ENCODE measurements around the gene TSNAXIP1.

The TSNAXIP1 gene

GRCh38 chr16:67837811-67838210 lies 31.1 kb downstream of the TSNAXIP1 start:
- DNase-seq: no peak

- DNase-seq: no peak
Measured at GRCh38 chr16:67841198-67841815, 34.6 kb downstream of the TSNAXIP1 start.

- DNase-seq: peak; percentile 98
Measured at GRCh38 chr16:67841816-67842508, 35.3 kb downstream of the TSNAXIP1 start, which contains the start of gene THAP11. THAP11 (plus strand) TSS chr16:67842320; CDS start chr16:67842555, 235 bp downstream.

DNA sequence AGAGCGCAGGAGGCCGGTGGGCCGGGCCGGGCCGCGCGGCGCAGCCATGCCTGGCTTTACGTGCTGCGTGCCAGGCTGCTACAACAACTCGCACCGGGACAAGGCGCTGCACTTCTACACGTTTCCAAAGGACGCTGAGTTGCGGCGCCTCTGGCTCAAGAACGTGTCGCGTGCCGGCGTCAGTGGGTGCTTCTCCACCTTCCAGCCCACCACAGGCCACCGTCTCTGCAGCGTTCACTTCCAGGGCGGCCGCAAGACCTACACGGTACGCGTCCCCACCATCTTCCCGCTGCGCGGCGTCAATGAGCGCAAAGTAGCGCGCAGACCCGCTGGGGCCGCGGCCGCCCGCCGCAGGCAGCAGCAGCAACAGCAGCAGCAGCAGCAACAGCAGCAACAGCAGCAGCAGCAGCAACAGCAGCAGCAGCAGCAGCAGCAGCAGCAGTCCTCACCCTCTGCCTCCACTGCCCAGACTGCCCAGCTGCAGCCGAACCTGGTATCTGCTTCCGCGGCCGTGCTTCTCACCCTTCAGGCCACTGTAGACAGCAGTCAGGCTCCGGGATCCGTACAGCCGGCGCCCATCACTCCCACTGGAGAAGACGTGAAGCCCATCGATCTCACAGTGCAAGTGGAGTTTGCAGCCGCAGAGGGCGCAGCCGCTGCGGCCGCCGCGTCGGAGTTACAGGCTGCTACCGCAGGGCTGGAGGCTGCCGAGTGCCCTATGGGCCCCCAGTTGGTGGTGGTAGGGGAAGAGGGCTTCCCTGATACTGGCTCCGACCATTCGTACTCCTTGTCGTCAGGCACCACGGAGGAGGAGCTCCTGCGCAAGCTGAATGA lies 36.0 kb downstream of the TSNAXIP1 start:
- DNase-seq: peak; percentile 69

- no peak for DNase-seq
Measured at GRCh38 chr16:67843343-67843765, 36.7 kb downstream of the TSNAXIP1 start.

DNA sequence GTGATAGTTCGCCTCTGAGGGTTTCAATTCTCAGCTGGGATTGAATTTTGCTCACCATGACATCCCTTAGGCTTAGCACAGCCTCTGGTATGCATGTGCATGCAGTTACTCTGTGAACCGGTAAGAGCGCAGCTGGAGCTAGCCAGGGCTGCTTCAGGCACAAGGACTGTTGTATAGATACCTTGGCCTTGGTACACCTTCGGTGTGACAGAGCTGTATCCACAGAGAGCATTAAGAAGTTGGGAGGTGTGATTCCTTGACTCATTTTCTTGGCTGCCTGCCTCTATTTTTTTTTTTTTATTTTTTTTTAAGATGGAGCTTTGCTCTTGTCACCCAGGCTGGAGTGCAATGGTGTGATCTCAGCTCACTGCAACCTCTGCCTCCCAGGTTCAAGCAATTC lies 37.8 kb downstream of the TSNAXIP1 start:
- no peak for DNase-seq

DNA sequence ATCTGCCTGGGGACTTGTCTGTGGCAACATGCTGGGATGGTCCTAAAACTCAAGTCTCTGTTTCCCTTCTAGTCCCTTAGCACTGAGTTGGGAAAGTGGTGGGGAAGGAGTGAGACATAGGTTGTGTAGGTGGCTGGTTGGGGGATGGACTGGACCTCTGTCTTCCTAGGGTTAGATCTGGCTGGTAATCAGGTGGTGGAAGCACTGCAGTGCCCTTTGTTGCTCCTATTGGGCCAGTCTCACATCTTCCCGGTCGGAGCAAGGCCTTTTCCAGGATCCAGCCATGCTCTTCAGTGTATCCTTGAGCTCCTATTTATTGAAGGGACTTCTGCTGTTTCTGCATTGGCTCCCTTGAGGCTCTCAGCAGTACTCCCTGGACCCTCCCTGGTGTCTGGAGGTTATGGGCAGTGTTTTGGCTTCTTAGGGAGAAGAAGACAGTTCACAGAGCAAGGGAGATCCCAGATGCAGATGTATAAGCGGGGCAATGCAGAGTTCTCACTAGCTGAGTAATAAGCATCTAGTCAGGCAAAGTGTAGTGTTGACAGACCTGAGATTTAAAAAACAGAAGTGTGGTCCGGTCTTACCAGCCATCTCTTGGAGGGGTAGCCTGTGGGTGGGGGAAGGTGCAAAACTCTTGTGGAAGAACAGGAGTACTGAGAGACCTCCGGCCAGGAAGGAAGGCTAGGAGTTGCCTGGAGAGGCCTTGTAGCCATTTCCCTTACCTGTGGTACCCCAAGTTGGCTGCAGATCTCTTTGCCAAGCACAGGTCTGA lies 38.8 kb downstream of the TSNAXIP1 start:
- DNase-seq: no peak

GRCh38 chr16:67846063-67846319 lies 39.3 kb downstream of the TSNAXIP1 start:
- no peak for DNase-seq

- peak; percentile 98 for DNase-seq
Measured at GRCh38 chr16:67846320-67847063, 39.8 kb downstream of the TSNAXIP1 start, which contains the start of gene NUTF2. NUTF2 (plus strand) TSS chr16:67846933; CDS start chr16:67865131, 18,198 bp downstream.

GRCh38 chr16:67847064-67847861 lies 40.6 kb downstream of the TSNAXIP1 start, which contains the start of gene CENPT:
CENPT (minus strand) TSS chr16:67847693; CDS start chr16:67833859, 13,834 bp downstream.
- DNase-seq: peak; percentile 24

GRCh38 chr16:67848118-67848517 lies 41.4 kb downstream of the TSNAXIP1 start:
- DNase-seq: no peak

DNA sequence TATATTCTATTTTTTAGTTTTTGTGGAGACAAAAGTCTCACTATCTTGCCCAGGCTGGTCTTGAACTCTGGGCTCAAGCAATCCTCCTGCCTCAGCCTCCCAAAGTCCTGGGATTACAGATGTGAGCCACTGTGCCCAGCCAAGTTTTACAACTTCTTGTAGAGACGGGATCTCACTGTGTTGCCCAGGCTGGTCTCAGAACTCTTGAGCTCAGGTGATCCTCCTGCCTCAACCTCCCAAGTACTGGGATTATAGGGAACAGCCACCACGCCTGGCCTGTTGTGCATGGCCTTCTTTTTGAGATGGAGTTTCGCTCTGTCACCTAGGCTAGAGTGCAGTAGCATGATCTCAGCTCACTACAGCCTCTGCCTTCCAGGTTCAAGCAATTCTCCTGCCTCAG lies 47.0 kb downstream of the TSNAXIP1 start:
- DNase-seq: no peak

DNA sequence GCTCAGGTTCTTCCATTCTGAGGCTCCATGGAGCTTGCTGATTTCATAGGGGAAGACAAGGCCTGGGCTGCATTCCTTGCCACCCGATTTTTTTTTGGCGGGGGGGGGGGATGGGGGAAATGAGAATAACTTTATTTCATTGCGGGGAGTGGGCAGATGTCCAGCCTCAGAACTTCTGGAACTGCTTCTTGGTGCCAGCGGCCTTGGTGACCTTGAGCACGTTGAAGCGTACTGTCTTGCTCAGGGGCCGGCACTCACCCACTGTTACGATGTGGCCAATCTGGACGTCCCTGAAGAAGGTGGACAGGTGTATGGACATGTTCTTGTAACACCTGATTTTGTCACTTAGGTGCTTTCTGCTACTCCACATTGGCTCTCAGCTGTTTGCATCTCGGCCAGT lies 49.1 kb downstream of the TSNAXIP1 start:
- no peak for DNase-seq

DNA sequence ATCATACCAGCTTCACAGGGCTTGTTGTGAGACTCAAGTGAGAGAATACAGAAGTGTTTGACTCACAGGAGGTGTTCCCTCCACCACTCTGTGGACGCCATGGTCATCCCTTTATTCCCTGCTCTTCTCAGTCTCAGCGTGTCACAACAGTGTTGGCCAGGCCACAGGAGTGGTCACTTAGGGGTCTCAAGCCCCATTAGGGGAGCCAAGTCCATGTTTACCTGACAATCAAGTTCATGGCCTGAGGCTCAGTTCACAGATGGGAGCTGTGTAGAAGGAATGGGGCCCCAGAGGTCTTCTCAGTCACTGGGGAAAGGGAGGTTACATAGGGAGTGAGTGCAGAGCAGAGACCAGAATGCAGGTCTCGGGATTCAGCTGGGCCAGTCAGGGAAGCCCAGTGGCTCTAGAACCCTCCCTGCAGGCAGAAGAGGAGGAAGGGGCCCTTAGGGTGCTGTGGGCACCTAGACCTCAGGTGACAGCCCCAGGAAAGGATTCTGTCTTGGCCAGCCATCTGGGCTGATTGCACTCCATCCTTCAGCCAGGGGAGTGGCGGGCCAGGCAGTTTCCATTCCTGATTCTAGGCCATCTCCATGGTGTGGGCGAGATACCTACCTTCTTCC lies 50.3 kb downstream of the TSNAXIP1 start:
- DNase-seq: no peak

- peak; percentile 50 for DNase-seq
Measured at GRCh38 chr16:67857547-67858233, 51.0 kb downstream of the TSNAXIP1 start.

GRCh38 chr16:67858500-67858899 lies 51.8 kb downstream of the TSNAXIP1 start:
- no peak for DNase-seq

DNA sequence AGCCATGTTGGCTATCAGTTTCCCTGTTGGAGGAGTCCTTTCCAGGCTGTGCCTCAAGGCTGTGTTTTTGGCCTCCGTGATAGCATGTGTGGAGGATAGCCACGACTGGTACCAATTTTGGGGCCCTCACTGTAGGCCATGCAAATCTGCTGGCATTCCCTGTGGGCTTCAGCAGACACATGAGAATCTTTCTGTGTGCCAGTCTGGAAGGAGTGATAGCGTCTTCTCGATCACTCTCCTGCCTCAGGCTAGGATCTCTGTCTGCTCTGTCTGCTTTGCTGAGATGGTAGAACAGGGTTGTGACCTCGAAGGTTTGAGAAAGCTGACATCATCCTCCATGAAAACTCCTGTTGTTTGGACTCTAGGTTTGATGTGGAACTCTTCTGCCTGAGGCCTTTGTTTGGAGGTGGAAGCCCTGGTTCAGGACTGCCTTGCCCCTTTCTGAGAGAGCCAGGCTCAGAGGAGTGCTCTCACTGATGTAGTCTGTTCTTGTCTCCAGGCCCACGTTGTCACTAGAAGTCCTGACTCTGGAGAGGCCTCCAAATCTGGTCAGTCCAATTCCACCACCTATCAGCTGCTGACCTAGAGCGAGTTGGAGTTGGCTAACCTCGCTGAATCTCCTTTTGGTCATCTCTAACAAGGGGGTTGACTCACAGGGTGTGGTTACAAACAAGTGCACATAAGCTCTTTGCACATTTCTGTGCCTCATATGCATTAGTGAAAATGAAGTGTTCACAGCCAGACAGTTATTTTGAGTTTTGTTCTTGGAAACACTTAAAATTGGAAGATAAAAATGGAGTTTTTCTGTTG lies 54.1 kb downstream of the TSNAXIP1 start:
- DNase-seq: no peak

- no peak for DNase-seq
Measured at GRCh38 chr16:67861877-67862276, 55.2 kb downstream of the TSNAXIP1 start.
